ENCODE results near the gene SERPINB6.
A peak's percentile ranks its signal among the peaks of the same experiment; 100 is the strongest.

SERPINB6 gene

DNA sequence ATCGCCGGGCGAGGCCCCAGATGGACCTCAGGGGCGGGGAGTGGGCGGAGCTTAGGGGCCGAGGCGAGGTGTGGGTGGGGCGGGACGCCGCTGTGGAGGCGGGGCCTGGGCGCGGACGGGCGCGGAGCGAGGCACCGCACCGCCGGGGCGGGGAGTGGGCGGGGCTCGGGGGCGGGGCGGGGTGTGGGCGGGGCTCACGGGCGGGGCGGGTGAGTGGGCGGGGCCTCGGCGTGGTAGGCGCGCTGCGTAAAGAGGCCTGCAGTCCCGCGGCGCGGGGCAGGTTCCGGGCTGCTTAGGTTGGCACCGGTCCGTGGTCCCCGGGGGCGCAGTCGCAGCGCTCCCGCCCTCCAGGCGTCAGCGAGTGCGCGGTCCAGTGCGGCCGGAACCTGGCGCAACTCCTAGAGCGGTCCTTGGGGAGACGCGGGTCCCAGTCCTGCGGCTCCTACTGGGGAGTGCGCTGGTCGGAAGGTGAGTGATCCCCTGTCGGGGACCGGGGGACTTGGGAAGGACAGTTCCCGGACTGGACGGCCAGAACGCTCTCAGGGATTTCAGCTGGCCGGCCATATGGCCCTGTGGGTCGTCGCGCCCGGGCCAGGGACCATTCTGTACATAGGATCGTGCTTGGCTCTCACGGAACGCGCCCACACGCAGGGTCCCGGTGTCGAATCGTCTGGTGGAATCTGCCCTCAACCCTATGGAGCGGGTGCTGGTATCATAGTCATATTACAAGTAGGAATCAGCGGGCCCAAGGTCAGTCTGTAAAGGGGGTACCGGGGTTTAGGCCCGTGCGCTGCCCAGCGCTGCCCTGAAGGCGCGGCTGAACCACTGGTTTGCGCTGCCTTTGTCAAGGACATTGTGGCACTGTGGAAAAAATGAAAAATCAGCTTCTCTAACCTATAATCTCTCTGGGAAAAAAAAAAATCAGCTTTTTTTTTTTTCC, 28.5 kb upstream of the SERPINB6 start, which contains the start of gene NQO2:
TSS of gene NQO2 (plus strand) at position 277 of the 940 bp plus-strand sequence. CDS start 6,659 bp downstream, outside the sequence.
- DNase-seq (ENCODE audit: low read depth in 2 of 2) = peak; percentile 89 to 91

DNA sequence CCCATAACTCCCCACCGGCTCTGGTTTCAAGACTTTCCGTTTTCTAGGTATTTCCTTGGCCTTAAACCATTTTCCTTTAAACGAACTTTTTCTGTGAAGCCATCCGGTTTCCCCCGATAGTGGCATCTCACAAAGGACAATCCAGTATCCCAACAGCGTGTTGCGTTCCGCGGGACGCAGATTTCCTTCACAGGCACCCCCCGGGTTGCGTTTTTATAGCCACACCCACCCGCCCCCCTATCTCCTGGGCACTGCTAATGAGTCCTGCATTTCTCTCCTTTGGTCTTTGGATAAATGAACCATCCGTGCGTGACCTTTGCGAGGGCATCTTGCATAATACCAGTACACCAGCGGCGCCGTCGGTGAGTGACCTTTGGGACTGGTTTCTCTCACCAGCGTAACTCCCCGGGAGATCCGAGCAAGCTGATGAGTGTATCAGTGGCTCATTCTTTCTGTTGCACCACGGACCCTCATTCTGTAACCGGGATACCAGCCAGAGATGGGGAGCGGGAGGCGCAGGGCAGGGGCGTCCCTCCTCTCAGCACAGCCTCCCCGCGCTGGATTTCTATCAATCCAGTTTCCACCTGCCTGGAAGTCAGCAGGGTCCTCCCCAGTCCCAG, 27.7 kb upstream of the SERPINB6 start:
- DNase-seq (ENCODE audit: low read depth in 2 of 2) = peak in 1 of 2 donors; percentile 47

DNA sequence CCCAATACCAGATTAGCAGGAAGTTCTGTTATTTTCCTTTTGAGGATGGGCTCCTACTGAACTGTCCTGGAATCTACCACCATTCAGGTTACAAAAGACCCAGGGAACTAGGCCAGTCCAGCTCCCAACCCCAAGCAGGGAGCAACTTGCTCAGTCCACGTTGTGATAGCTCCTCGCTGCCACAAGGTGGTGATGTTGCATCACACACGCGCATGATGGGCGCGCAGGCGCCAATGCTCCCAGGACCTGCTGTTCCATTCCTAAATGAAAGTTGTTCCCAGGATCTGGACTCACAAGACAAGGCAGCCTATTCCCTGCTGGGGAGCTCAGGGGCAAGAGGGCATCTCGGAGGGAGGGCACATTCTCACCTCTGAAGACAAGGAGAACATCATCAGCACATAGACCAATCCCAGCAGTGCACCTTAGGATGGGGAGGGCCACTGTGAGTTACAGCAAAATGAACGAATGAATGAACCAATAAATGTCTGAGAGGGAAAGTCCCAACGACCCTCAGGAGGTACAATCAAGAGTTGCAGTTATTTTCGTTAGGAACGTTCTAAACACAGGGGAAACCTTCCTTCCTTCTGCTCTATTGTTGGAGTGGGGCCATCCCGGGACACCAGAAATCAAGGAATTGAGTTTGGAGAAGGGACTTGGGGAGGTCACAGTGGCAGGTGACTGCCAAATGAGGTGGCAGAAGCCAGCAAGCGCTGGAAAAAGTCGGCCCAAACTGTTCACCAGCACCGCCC, 27.1 kb upstream of the SERPINB6 start:
- DNase-seq (ENCODE audit: low read depth in 2 of 2) = peak in 1 of 2 donors; percentile 13

- DNase-seq (ENCODE audit: low read depth in 2 of 2) = no peak
Measured at GRCh38 chr6:2993755-2994317, 22.5 kb upstream of the SERPINB6 start.

DNA sequence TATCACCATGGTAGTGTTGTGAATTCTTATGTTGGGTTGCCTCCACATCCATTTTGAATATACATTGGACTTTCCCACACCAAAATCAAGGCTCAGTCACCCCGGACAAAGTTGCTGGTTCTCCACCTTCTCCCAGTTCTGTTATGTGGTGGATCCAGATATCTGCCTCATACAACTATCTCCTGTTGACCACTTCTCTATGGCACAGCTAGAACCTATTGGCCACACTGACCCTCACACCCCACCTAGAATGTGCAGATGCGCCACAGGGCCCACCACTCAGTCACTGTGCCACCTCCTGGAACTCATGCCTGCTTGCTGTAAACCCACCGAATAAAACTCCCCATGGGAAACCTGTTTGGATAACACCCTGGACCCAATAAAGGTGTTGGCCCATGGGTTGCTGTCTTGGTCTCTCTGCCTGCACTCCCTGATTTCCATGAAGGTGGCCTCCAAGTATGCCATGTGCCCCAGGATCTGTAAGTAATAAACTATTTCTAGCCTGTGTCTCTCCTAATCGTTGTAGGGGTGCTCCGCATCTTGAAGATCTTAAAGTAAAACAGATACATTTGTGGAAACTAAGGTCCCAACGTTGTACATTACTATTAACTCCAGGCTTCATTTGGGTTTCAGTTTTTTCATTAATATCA, 21.1 kb upstream of the SERPINB6 start:
- no peak for DNase-seq (ENCODE audit: low read depth in 2 of 2)

GRCh38 chr6:2990932-2991506, 19.7 kb upstream of the SERPINB6 start:
- DNase-seq (ENCODE audit: low read depth in 2 of 2) = no peak

- no peak for DNase-seq (ENCODE audit: low read depth in 2 of 2)
Measured at GRCh38 chr6:2990248-2990931, 19.0 kb upstream of the SERPINB6 start.

DNA sequence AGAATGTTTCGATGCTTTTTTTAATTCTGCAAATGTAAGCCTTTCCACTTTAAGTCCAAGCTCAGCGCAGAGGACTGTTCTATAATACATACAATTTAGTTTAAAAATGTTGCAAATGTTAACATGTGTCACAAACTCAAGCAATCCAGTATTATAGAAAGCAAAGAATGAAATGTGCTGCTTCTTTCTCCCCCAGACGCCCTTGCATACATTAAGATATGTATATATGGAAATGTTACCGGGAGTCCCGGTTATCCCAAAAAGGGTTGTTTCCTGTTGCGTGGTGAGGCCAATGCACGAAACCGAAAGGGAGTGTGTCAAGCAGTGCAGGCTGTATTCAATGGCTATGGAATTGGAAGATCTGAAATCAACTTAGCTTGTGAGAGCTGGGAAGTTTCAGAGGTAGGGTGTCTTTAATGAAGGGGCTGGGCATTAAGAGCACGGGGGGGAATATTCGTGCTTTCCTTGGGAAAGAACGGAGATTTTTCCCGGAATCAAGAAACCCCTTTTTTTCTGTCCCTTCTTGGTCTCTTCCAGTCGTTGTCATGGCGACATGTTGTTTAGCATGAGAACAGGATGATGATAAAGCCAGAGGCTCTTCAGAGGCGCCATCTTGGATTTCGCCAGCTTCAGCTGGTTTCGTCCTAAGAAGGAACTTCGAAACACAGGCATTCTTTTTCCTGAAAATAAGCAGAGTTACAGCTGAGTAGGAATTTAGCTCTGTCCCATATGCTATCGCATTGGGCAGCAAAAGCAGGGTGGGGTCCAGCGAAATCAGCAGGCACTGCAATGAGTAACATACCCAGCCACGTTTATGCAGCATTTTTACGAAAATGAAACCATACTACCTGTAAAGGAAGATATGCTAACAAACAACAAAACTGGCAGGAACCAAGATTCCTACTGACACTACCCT, 18.2 kb upstream of the SERPINB6 start:
- peak; percentile 45 to 61 for DNase-seq (ENCODE audit: low read depth in 2 of 2)

GRCh38 chr6:2988426-2989331, 17.3 kb upstream of the SERPINB6 start:
- peak; percentile 69 to 77 for DNase-seq (ENCODE audit: low read depth in 2 of 2)

DNA sequence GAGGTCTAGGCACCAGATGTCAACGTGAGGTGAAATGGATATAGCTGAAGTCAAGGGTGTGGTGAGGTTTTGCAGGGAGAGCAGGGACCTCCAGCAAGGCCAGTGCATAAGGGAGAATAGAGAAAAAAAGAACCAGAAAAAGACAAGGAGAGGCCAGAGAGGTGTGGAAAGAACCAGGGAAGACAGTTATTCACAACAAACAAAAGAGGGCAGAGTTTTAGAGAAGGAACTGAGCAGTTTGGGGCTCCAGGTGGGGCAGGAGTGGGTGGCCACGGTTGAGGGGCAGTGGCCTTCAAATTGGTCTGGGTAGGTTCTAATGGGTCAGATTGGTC, 16.7 kb upstream of the SERPINB6 start:
- DNase-seq (ENCODE audit: low read depth in 2 of 2) = no peak

- DNase-seq (ENCODE audit: low read depth in 2 of 2) = no peak
Measured at GRCh38 chr6:2986722-2987221, 15.4 kb upstream of the SERPINB6 start.

- DNase-seq (ENCODE audit: low read depth in 2 of 2) = no peak
Measured at GRCh38 chr6:2984738-2985406, 13.5 kb upstream of the SERPINB6 start.

GRCh38 chr6:2982426-2983117, 11.2 kb upstream of the SERPINB6 start:
- no peak for DNase-seq (ENCODE audit: low read depth in 2 of 2)

GRCh38 chr6:2980465-2980855, 9.1 kb upstream of the SERPINB6 start:
- DNase-seq (ENCODE audit: low read depth in 2 of 2) = no peak

DNA sequence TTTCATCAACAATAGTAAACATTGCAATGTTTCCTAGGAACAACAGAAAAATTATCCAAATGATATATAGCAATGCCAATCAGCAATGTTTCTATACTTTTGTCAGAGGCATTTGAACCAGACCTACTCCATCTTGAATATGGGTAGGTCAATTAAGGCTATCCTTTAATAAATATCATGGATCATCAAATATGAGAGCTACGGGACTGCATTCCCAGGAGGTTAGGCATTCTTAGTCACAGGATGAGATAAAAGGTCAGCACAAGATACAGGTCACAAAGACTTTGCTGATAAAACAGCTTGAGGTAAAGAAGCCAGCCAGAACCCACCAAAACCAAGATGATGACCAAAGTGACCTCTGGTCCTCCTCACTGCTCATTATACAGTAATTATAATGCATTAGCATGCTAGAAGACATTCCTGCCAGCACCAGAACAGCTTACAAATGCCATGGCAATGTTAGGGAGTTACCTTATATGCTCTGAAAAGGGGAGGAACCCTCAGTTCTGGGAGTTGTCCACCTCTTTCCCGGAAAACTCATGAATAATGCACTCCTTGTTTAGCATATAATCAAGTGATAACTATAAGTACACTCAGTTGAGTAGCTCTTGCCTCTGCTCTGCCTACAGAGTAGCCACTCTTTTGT, 8.6 kb upstream of the SERPINB6 start:
- no peak for DNase-seq (ENCODE audit: low read depth in 2 of 2)

DNA sequence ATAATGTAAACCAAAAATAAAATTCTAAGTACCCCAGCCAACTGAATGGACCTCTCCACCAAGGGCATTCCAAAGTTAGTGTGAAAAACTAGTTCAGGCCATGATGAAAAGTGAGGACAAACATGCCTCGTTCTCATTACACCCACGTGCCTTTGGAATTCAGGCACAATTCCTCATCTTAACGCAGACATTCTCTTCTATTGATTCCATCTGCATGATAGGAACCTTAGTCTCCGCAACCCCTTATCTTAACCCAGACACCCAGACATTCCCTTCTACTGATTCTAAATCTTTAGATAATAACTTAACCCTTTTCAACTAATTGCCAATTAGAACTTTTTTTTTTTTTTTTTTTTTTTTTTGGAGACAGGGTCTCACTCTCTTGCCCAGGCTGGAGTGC, 7.6 kb upstream of the SERPINB6 start:
- no peak for DNase-seq (ENCODE audit: low read depth in 2 of 2)

All from stimulated activated CD4-positive, alpha-beta T cell treated with anti-CD3 and anti-CD28 coated beads, Interleukin-4, amount 100 ng/mL, for 48 hours (primary cell).